ENCODE data around the gene EPG5. TPM values are rescaled to one million over a fixed set of nuclear protein-coding genes. Genes with fewer than 3 reads are reported as not detected.
A peak's percentile ranks its signal among the peaks of the same experiment; 100 is the strongest.

Gene EPG5
- total RNA-seq, 2 donors from 2014 or later: 18.0 to 21.5 TPM

- ATAC-seq (no peak), DNase-seq (no peak)
- intact Hi-C loops (cut with DNase I, micrococcal nuclease): no loop called here
Observed at GRCh38 chr18:45932708-45933107, 34.4 kb downstream of the EPG5 start.

GRCh38 chr18:45930963-45931362, 36.2 kb downstream of the EPG5 start:
- intact Hi-C loops (cut with DNase I, micrococcal nuclease): no loop called here
- no peak for DNase-seq
- ATAC-seq: no peak

- intact Hi-C loops (cut with DNase I, micrococcal nuclease): no loop called here
- ATAC-seq (no peak), DNase-seq (no peak)
Observed at GRCh38 chr18:45926691-45927090, 40.4 kb downstream of the EPG5 start.

GRCh38 chr18:45926085-45926484, 41.0 kb downstream of the EPG5 start:
- intact Hi-C loops (cut with DNase I, micrococcal nuclease): no loop called here
- no peak for ATAC-seq
- DNase-seq: no peak

GRCh38 chr18:45923138-45923537, 44.0 kb downstream of the EPG5 start:
- ATAC-seq: no peak
- intact Hi-C loops (cut with DNase I, micrococcal nuclease): no loop called here

GRCh38 chr18:45920367-45920766, 46.8 kb downstream of the EPG5 start:
- intact Hi-C loops (cut with DNase I, micrococcal nuclease): no loop called here
- ATAC-seq: peak; percentile 92

More at GRCh38 chr18:45923138-45923537, 44.0 kb downstream of the EPG5 start:
- DNase-seq: no peak

GRCh38 chr18:45916302-45916701, 50.8 kb downstream of the EPG5 start:
- ATAC-seq: no peak
- DNase-seq: no peak
- intact Hi-C loops (cut with DNase I, micrococcal nuclease): no loop called here

More at GRCh38 chr18:45920367-45920766, 46.8 kb downstream of the EPG5 start:
- peak; percentile 72 to 81 for DNase-seq

GRCh38 chr18:45913276-45913675, 53.9 kb downstream of the EPG5 start:
- DNase-seq (no peak), ATAC-seq (no peak)
- intact Hi-C loops (cut with DNase I, micrococcal nuclease): no loop called here

GRCh38 chr18:45910405-45911023, 56.6 kb downstream of the EPG5 start:
- peak in 1 of 2 donors; percentile 53 for DNase-seq
- intact Hi-C loops (cut with DNase I, micrococcal nuclease): no loop called here
- peak; percentile 74 for ATAC-seq

- DNase-seq (no peak), ATAC-seq (no peak)
- intact Hi-C loops (cut with DNase I, micrococcal nuclease): no loop called here
Observed at GRCh38 chr18:45901654-45902210, 65.4 kb downstream of the EPG5 start.

- intact Hi-C loops (cut with DNase I, micrococcal nuclease): no loop called here
- ATAC-seq (no peak), DNase-seq (no peak)
Observed at GRCh38 chr18:45900623-45901022, 66.5 kb downstream of the EPG5 start.

GRCh38 chr18:45896991-45897390, 70.1 kb downstream of the EPG5 start:
- intact Hi-C loops (cut with DNase I, micrococcal nuclease): no loop called here
- ATAC-seq (no peak), DNase-seq (no peak)

GRCh38 chr18:45896452-45896851, 70.7 kb downstream of the EPG5 start:
- no peak for DNase-seq
- ATAC-seq: no peak
- intact Hi-C loops (cut with DNase I, micrococcal nuclease): no loop called here

- ATAC-seq (no peak), DNase-seq (no peak)
- intact Hi-C loops (cut with DNase I, micrococcal nuclease): no loop called here
Observed at GRCh38 chr18:45895339-45895738, 71.8 kb downstream of the EPG5 start.

- intact Hi-C loops (cut with DNase I, micrococcal nuclease): no loop called here
- ATAC-seq (no peak), DNase-seq (no peak)
Observed at GRCh38 chr18:45894818-45895217, 72.3 kb downstream of the EPG5 start.

- DNase-seq (no peak), ATAC-seq (no peak)
- intact Hi-C loops (cut with DNase I, micrococcal nuclease): no loop called here
Observed at GRCh38 chr18:45891806-45892205, 75.3 kb downstream of the EPG5 start.

- intact Hi-C loops (cut with DNase I, micrococcal nuclease): no loop called here
- peak in 1 of 2 donors; percentile 9 for DNase-seq
- no peak for ATAC-seq
Observed at GRCh38 chr18:45890606-45891005, 76.5 kb downstream of the EPG5 start.

- DNase-seq (no peak), ATAC-seq (no peak)
- intact Hi-C loops (cut with DNase I, micrococcal nuclease): no loop called here
Observed at GRCh38 chr18:45889419-45890064, 77.6 kb downstream of the EPG5 start.

- ATAC-seq (no peak), DNase-seq (no peak)
Observed at GRCh38 chr18:45887585-45887984, 79.5 kb downstream of the EPG5 start.

GRCh38 chr18:45880876-45881558, 86.1 kb downstream of the EPG5 start:
- no peak for ATAC-seq
- intact Hi-C loops (cut with DNase I, micrococcal nuclease): no loop called here
- DNase-seq: no peak

More at GRCh38 chr18:45887585-45887984, 79.5 kb downstream of the EPG5 start:
- intact Hi-C loops (cut with DNase I, micrococcal nuclease): no loop called here
